A673 (cell line): ENCODE results near the gene RELN. TPM values are rescaled to one million over a fixed set of nuclear protein-coding genes. Genes with fewer than 3 reads are reported as not detected.

Source experiments
- BruUV-seq: library from RNA; stranded (reverse); fragments of 400-500 nt; replicated peaks from 2 replicates; lab custom pipeline; 2021; lab: Mats Ljungman, UMichigan
- CTCF ChIA-PET: fragments of 300-600 bp; sonication (Branson Sonifier 250); formaldehyde crosslinking; loops from one replicate; lab custom pipeline; 2022; ENCODE audit warnings: antibody characterized with exemption; lab: Charles Lee
- POLR2A ChIA-PET: fragments of 300-600 bp; sonication (Branson Sonifier 250); formaldehyde crosslinking; loops from one replicate; lab custom pipeline; 2022; ENCODE audit warnings: antibody characterized with exemption; ENCODE audit not compliant: low non-redundant PET; lab: Charles Lee
- DNase-seq: peaks from one replicate; pipeline ENCODE4 v3.0.0-alpha.2; 2015; ENCODE audit warnings: low spot score
- H3K27ac ChIP-seq: fragments of 200-600 bp; sonication (generic); 2 replicates; pipeline ENCODE4 v1.5.1; 2016; ENCODE audit warnings: mixed run types, low read depth, mild to moderate bottlenecking, mixed read lengths, antibody characterized with exemption, low read length; ENCODE audit not compliant: poor library complexity, severe bottlenecking
- H3K27me3 ChIP-seq: fragments of 200-600 bp; sonication (generic); replicated peaks from 2 replicates; pipeline ENCODE4 v1.6.1; 2017; ENCODE audit warnings: mixed run types, low read depth, mild to moderate bottlenecking, mixed read lengths, antibody characterized with exemption, low read length; ENCODE audit not compliant: insufficient read depth, poor library complexity
- H3K36me3 ChIP-seq: fragments of 200-600 bp; sonication (generic); 2 replicates; pipeline ENCODE4 v1.6.1; 2016; ENCODE audit warnings: mixed run types, mild to moderate bottlenecking, mixed read lengths, antibody characterized with exemption, low read length; ENCODE audit not compliant: insufficient read depth, poor library complexity, severe bottlenecking
- H3K4me1 ChIP-seq: fragments of 200-600 bp; sonication (generic); 2 replicates; pipeline ENCODE4 v1.6.1; 2017; ENCODE audit warnings: mixed run types, mild to moderate bottlenecking, mixed read lengths, antibody characterized with exemption, low read length; ENCODE audit not compliant: insufficient read depth, poor library complexity, severe bottlenecking
- H3K4me3 ChIP-seq: fragments of 200-600 bp; sonication (generic); 2 replicates; pipeline ENCODE4 v1.5.1; 2016; ENCODE audit warnings: low read depth, mixed run types, mild to moderate bottlenecking, mixed read lengths, low read length; ENCODE audit not compliant: poor library complexity, severe bottlenecking
- H3K9me3 ChIP-seq: fragments of 200-600 bp; sonication (generic); 2 replicates; pipeline ENCODE4 v1.6.1; 2016; ENCODE audit warnings: mixed run types, low read depth, mild to moderate bottlenecking, mixed read lengths, antibody characterized with exemption, low read length; ENCODE audit not compliant: poor library complexity, severe bottlenecking
- EZH2 ChIP-seq: fragments of 200-600 bp; sonication (generic); IDR thresholded peaks from 2 replicates; pipeline ENCODE4 v1.6.1; 2017; ENCODE audit warnings: borderline replicate concordance, low read depth, mild to moderate bottlenecking, mixed read lengths, antibody characterized with exemption, low read length; ENCODE audit not compliant: poor library complexity, severe bottlenecking
- intact Hi-C: fragments of 100-400 bp; cut with micrococcal nuclease; formaldehyde crosslinking; loops from one replicate; pipeline ENCODE4 v1.10.0; 2022; ENCODE audit not compliant: unreplicated experiment
- total RNA-seq: library from RNA; stranded (reverse); gene quantifications from 2 replicates; pipeline ENCODE4 v1.2.3, GENCODE V29; 2021
- TF ChIP-seq, protein P1 (sequence below): fragments of 300-800, 200-600 bp; sonication (generic); conservative IDR thresholded peaks from 2 replicates; pipeline ENCODE4 v1.5.1; 2017; ENCODE audit warnings: low read depth, mild to moderate bottlenecking, antibody characterized with exemption, low read length, moderate library complexity, mixed read lengths

Gene RELN
- total RNA-seq, 1 experiment from 2014 or later, result not detected

DNA sequence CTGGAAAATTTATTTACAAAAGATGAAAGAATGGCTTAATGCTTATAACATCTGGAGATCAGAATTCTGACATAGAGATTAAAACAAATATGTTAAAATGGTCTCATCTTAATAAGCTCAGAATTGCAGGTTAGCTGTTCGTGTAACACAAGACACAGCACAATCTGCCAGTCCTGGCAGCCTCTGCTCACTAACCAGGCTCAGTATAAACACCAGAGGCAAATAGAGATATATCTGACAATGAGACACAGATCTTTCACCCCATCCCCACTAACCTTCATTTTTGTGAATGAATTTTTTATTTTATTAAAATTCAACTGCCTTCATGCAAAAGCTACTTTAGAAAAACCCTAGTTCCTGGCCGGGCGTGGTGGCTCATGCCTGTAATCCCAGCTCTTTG is 51.8 kb downstream of the RELN start:
- H3K27ac ChIP-seq, result no peak overlapping the region
- H3K4me3 ChIP-seq, result no peak overlapping the region
- ChIA-PET POLR2A (no interaction called here), CTCF (no interaction called here)
- no TSS peak for BruUV-seq
- DNase-seq, result no peak
- intact Hi-C loops, result no loop called here
- peaks cover 39% of the 10 kb centered on the region for H3K27me3 ChIP-seq
- H3K9me3 ChIP-seq, result no peaks in the 10 kb centered on the region
- H3K36me3 ChIP-seq, result no peaks in the 10 kb centered on the region
- TF ChIP-seq EZH2, result no peak
- TF ChIP-seq, protein P1, sequence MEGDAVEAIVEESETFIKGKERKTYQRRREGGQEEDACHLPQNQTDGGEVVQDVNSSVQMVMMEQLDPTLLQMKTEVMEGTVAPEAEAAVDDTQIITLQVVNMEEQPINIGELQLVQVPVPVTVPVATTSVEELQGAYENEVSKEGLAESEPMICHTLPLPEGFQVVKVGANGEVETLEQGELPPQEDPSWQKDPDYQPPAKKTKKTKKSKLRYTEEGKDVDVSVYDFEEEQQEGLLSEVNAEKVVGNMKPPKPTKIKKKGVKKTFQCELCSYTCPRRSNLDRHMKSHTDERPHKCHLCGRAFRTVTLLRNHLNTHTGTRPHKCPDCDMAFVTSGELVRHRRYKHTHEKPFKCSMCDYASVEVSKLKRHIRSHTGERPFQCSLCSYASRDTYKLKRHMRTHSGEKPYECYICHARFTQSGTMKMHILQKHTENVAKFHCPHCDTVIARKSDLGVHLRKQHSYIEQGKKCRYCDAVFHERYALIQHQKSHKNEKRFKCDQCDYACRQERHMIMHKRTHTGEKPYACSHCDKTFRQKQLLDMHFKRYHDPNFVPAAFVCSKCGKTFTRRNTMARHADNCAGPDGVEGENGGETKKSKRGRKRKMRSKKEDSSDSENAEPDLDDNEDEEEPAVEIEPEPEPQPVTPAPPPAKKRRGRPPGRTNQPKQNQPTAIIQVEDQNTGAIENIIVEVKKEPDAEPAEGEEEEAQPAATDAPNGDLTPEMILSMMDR, result no peak
- H3K4me1 ChIP-seq, result no peaks in the 10 kb centered on the region

DNA sequence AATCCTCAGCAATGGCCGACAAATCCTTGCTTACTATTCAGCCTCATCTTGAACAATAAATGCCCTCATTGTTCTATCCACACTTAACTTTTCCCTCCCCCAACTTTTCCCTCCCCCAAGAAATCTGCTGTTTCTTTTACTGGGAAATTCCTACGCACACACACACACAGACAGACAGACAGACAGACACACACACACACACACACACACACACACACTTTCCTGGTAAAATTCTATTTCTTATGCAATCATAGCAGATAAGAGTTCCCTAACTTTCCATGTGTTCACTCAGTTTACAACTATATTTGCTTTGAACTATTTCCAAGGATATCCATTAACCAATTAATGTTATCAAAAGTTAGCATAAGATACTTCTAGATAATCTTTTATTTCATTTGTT is 52.9 kb downstream of the RELN start:
- Histone ChIP-seq H3K27me3 (peaks cover 33% of the 10 kb centered on the region), H3K4me3 (no peak overlapping the region), H3K27ac (no peak overlapping the region), H3K4me1 (no peaks in the 10 kb centered on the region), H3K9me3 (no peaks in the 10 kb centered on the region), H3K36me3 (no peaks in the 10 kb centered on the region)
- ChIA-PET CTCF (no interaction called here), POLR2A (no interaction called here)
- BruUV-seq, result no TSS peak
- intact Hi-C loops, result no loop called here
- DNase-seq, result no peak
- TF ChIP-seq EZH2, result no peak
- TF ChIP-seq, protein P1, result no peak

DNA sequence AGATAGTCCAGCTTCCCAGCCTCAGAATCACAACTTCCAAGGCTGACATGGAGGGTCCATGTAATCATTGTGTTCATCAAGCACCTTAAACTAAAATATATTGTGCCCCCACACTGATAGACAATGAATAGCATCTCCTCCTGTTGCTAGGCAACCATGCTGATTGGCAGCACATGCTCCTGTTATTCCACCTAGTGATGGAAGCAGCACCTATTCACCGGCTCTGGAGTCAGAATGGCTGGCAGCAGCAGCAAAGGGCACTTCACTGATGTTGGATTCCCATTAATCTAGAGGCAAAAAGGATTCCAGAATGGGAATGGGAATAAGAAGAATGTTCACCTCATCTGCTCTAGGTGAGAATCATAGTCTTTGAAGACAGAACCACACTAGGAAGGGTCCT is 55.0 kb downstream of the RELN start:
- BruUV-seq, result no TSS peak
- peaks cover 26% of the 10 kb centered on the region for H3K27me3 ChIP-seq
- no peaks in the 10 kb centered on the region for H3K36me3 ChIP-seq
- H3K27ac ChIP-seq, result no peak overlapping the region
- H3K9me3 ChIP-seq, result no peaks in the 10 kb centered on the region
- H3K4me1 ChIP-seq, result no peaks in the 10 kb centered on the region
- CTCF ChIA-PET, result no interaction called here
- no peak overlapping the region for H3K4me3 ChIP-seq
- DNase-seq, result no peak
- POLR2A ChIA-PET, result no interaction called here
- intact Hi-C loops, result no loop called here
- no peak for TF ChIP-seq EZH2
- TF ChIP-seq, protein P1, result no peak
